B cell (primary cell): ENCODE results near the gene ZNF384. TPM values are rescaled to one million over a fixed set of nuclear protein-coding genes. Genes with fewer than 3 reads are reported as not detected.

Experiments
- ATAC-seq: fragments of 200-7000 bp; cut with Tn5 transposase; one replicate; pipeline ENCODE4 v1.10.0; 2021; ENCODE audit warnings: low read depth, mild to moderate bottlenecking, moderate number of reproducible peaks, moderate library complexity
- CTCF ChIA-PET: fragments of 350-600 bp; sonication (Branson Sonifier 250); formaldehyde crosslinking; loops from one replicate; lab custom pipeline; 2021; ENCODE audit warnings: antibody characterized with exemption, inconsistent platforms; lab: Charles Lee
- POLR2A ChIA-PET: fragments of 350-600 bp; sonication (Branson Sonifier 250); formaldehyde crosslinking; loops from one replicate; lab custom pipeline; 2021; ENCODE audit warnings: antibody characterized with exemption; lab: Charles Lee
- DNase-seq: peaks from one replicate; pipeline ENCODE4 v3.0.0; 2013
- H2AFZ ChIP-seq: 2 replicates; pipeline ENCODE4 v1.6.1; 2012; ENCODE audit warnings: mild to moderate bottlenecking, low read depth, low read length; ENCODE audit not compliant: insufficient read depth, poor library complexity, severe bottlenecking
- H3K27ac ChIP-seq, 2 donors: 1 replicate in 1 of 2; 2 replicates in 1 of 2; pipeline ENCODE4 v1.5.1; 2012 to 2013; ENCODE audit warnings: low read length in 2 of 2, mild to moderate bottlenecking in 2 of 2, moderate library complexity in 1 of 2
- H3K27me3 ChIP-seq, 4 experiments: fragments of 200-600 bp in 1 of 4; sonication (generic) in 1 of 4; replicated peaks in 1 of 4; 1 replicate in 2 of 4; 2 replicates in 2 of 4; pipeline versions ENCODE4 v1.6.1 to v1.7.0; 2013 to 2016; ENCODE audit warnings: low read length in 3 of 4, mild to moderate bottlenecking in 2 of 4, mixed read lengths in 1 of 4, moderate library complexity in 1 of 4; ENCODE audit not compliant: insufficient read depth in 4 of 4, control insufficient read depth in 3 of 4; ENCODE audit errors: control extremely low read depth in 1 of 4
- H3K36me3 ChIP-seq, 2 experiments: replicated peaks in 1 of 2; 1 replicate in 1 of 2; 2 replicates in 1 of 2; pipeline versions ENCODE4 v1.6.1 to v1.7.1; 2013; ENCODE audit warnings: low read length in 1 of 2; ENCODE audit not compliant: insufficient read depth in 2 of 2, control insufficient read depth in 1 of 2; ENCODE audit errors: control extremely low read depth in 1 of 2, extremely low read depth in 1 of 2
- H3K4me1 ChIP-seq, 2 donors: fragments of 200-600 bp in 1 of 2; sonication (generic) in 1 of 2; 1 replicate in 1 of 2; 2 replicates in 1 of 2; pipeline versions ENCODE4 v1.5.1 to v1.6.1; 2013 to 2017; ENCODE audit warnings: low read length in 2 of 2; ENCODE audit not compliant: control insufficient read depth in 2 of 2, insufficient read depth in 2 of 2
- H3K4me2 ChIP-seq: replicated peaks from 2 replicates; pipeline ENCODE3; 2012; ENCODE audit warnings: mild to moderate bottlenecking, low read depth, low read length; ENCODE audit not compliant: poor library complexity, severe bottlenecking
- H3K4me3 ChIP-seq, 5 experiments: fragments of 200-600 bp in 1 of 5; sonication (generic) in 1 of 5; 1 replicate in 3 of 5; 2 replicates in 2 of 5; pipeline versions ENCODE4 v1.5.1 to v1.7.0; 2011 to 2016; ENCODE audit warnings: low read length in 4 of 5, mild to moderate bottlenecking in 4 of 5, low read depth in 2 of 5, control low read depth in 1 of 5, moderate library complexity in 1 of 5; ENCODE audit not compliant: insufficient read depth in 1 of 5; ENCODE audit errors: control extremely low read depth in 1 of 5, extremely low read depth in 1 of 5
- H3K79me2 ChIP-seq: fragments of 200-600 bp; sonication (generic); one replicate; pipeline ENCODE4 v1.6.0; 2016; ENCODE audit warnings: low read length; ENCODE audit not compliant: control insufficient read depth, insufficient read depth
- H3K9ac ChIP-seq: fragments of 200-600 bp; sonication (generic); 2 replicates; pipeline ENCODE4 v1.6.1; 2017; ENCODE audit warnings: mild to moderate bottlenecking, low read length, moderate library complexity
- H3K9me3 ChIP-seq, 3 donors: one replicate each; pipeline versions ENCODE4 v1.6.1 to v1.7.1; 2013; ENCODE audit warnings: low read length in 2 of 3; ENCODE audit not compliant: control insufficient read depth in 2 of 3, insufficient read depth in 1 of 3; ENCODE audit errors: control extremely low read depth in 1 of 3
- H4K20me1 ChIP-seq: 2 replicates; pipeline ENCODE4 v1.6.0; 2012; ENCODE audit warnings: mild to moderate bottlenecking, low read length; ENCODE audit not compliant: insufficient read depth, control insufficient read depth, poor library complexity, severe bottlenecking
- H3K27ac Mint-ChIP-seq: one replicate; pipeline ENCODE4 v1.8.0; 2021; ENCODE audit warnings: mixed read lengths
- H3K27me3 Mint-ChIP-seq: one replicate; pipeline ENCODE4 v1.8.0; 2021; ENCODE audit warnings: mixed read lengths
- H3K4me1 Mint-ChIP-seq: one replicate; pipeline ENCODE4 v1.8.0; 2021; ENCODE audit warnings: mixed read lengths
- H3K4me3 Mint-ChIP-seq: one replicate; pipeline ENCODE4 v1.8.0; 2021; ENCODE audit warnings: mixed read lengths
- H3K9me3 Mint-ChIP-seq: one replicate; pipeline ENCODE4 v1.8.0; 2022; ENCODE audit warnings: mixed read lengths; ENCODE audit not compliant: insufficient read depth
- EZH2 ChIP-seq: IDR thresholded peaks from 2 replicates; pipeline ENCODE4 v1.6.1; 2012; ENCODE audit warnings: borderline replicate concordance, low read depth, mild to moderate bottlenecking, moderate library complexity, low read length; ENCODE audit not compliant: insufficient read depth, poor library complexity, severe bottlenecking
- WGBS: methylation state at CpG from one replicate; pipeline ENCODE4 v1.1.5; 2013; ENCODE audit warnings: missing lambda C conversion rate; ENCODE audit not compliant: insufficient coverage; 5-methylcytosine and 5-hydroxymethylcytosine counted together
- intact Hi-C: fragments of 100-400 bp; cut with micrococcal nuclease; formaldehyde crosslinking; loops from one replicate; pipeline ENCODE4 v1.10.0; 2022
- polyA plus RNA-seq: library from polyadenylated mRNA; depleted of rRNA; stranded (reverse); fragments of >200 nt; gene quantifications from 2 replicates; pipeline ENCODE4 v1.2.3, GENCODE V29; 2012
- total RNA-seq, 2 donors: library from RNA; stranded (reverse); fragments of 120-200 nt in 1 of 2; gene quantifications; 1 replicate in 1 of 2; 2 replicates in 1 of 2; pipeline versions ENCODE4 v1.2.3 to v1.2.4, GENCODE V29; 2013 to 2022
- TF ChIP-seq, protein P1 (sequence below): fragments of 200-600 bp; IDR thresholded peaks from one replicate; pipeline ENCODE4 v1.8.0; 2022; ENCODE audit warnings: antibody characterized with exemption, mild to moderate bottlenecking

Gene ZNF384
- total and polyA plus RNA-seq, 2 donors (not counting 1 experiment from before 2014, with no cell fraction given) = 83.4 to 108 TPM

DNA sequence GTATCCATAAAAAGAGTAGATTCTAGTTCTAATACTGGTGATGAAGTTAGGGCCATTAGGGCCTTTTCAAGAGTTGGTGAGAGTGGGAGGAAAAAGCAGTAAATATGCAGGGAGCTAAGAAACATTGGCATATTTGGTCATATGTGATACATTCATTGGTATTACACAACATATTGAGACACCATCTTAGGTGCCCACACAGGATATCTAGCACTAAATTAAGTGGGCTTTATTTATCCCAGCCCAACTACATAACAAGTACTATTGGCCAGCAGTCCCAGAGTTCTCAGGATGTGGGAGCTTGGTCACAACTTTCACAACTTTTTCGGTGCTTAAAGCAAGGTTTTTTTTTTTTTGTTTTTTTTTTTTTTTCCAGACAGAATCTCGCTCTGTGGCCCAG lies 24.3 kb downstream of the ZNF384 start:
- intact Hi-C loops = no loop called here
- H3K36me3 ChIP-seq = peaks cover 0 to 34% of the 10 kb centered on the region in 2 experiments
- Mint-ChIP-seq H3K9me3 (no peaks in the 10 kb centered on the region), H3K4me3 (no peak overlapping the region), H3K4me1 (peaks cover 21% of the 10 kb centered on the region), H3K27me3 (no peaks in the 10 kb centered on the region), H3K27ac (no peak overlapping the region)
- H3K4me2 ChIP-seq = no peak overlapping the region
- no peak overlapping the region for H2AFZ ChIP-seq
- peaks cover 33% of the 10 kb centered on the region for H3K79me2 ChIP-seq
- no peak overlapping the region for H3K9ac ChIP-seq
- no peak overlapping the region for H3K4me3 ChIP-seq
- ChIA-PET CTCF (interaction anchor here (0.6 to 2.9 kb wide), 7 partner anchors 8 to 127 kb away, joined by 3 to 10 read pairs (median 3); partner anchors contain the start of genes COPS7A and ZNF384), POLR2A (interaction anchor here (0.6 to 1.6 kb wide), 2 partner anchors 24 to 59 kb away, joined by 3 to 4 read pairs; partner anchors contain the start of gene COPS7A)
- no peak for TF ChIP-seq EZH2
- TF ChIP-seq, protein P1, sequence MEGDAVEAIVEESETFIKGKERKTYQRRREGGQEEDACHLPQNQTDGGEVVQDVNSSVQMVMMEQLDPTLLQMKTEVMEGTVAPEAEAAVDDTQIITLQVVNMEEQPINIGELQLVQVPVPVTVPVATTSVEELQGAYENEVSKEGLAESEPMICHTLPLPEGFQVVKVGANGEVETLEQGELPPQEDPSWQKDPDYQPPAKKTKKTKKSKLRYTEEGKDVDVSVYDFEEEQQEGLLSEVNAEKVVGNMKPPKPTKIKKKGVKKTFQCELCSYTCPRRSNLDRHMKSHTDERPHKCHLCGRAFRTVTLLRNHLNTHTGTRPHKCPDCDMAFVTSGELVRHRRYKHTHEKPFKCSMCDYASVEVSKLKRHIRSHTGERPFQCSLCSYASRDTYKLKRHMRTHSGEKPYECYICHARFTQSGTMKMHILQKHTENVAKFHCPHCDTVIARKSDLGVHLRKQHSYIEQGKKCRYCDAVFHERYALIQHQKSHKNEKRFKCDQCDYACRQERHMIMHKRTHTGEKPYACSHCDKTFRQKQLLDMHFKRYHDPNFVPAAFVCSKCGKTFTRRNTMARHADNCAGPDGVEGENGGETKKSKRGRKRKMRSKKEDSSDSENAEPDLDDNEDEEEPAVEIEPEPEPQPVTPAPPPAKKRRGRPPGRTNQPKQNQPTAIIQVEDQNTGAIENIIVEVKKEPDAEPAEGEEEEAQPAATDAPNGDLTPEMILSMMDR = no peak
- H3K4me1 ChIP-seq = peaks cover 15 to 19% of the 10 kb centered on the region in 2 donors
- H3K27ac ChIP-seq = no peak overlapping the region
- ATAC-seq = no peak
- WGBS = 100% methylated on average over 1 of the region's 2 CpGs
- no peaks in the 10 kb centered on the region for H3K27me3 ChIP-seq
- H3K9me3 ChIP-seq = no peaks in the 10 kb centered on the region
- H4K20me1 ChIP-seq = no peaks in the 10 kb centered on the region
- no peak for DNase-seq
